ENCODE data around the gene TP63. TPM values are rescaled to one million over a fixed set of nuclear protein-coding genes. Genes with fewer than 3 reads are reported as not detected.

Gene TP63
- polyA plus RNA-seq, 1 donor from 2014 or later, result 0.12 TPM

DNA sequence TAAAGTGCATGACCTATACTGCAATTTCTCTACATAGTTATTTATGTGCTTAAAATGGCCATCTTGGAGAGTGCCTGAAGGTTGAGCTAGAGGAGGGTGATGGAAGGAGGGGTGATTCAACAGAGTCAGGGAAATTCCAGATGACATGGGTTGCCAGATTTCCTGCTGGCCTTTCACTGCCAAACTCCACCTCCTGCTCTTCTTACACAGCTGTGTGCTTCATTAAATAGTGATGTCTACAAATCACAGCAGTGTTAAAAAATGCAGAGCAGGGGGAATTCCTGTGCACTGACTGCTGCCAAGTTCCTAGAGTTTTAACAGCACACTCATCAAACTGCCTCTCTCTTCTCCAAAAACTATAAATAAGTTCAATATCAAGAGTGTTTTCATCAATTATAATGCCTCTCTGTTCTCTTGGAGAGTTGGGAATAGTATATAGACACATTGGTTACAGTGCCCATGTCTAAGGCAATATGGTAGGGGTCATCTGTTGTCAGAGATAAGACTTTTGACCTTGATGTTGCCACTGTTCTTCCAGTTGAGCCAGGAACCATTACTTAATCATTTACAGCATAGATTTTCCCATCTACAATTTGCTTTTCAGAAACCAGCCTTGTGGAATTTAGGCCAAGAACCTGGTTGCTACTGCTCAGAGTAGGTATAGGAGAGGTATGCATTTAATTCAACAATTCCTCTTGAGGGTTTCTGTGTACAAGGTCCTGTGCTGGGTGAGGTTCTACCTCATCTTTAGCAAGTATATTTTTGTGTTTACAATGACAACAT is 79.6 kb downstream of the TP63 start:
- Histone ChIP-seq H3K79me2 (replicated peaks; ENCODE audit: insufficient read depth, low read length) (no peaks in the 10 kb centered on the region), H3K36me3 (ENCODE audit: insufficient read depth, low read length) (no peaks in the 10 kb centered on the region), H3K9me2 (ENCODE audit: insufficient read depth, low read length) (no peaks in the 10 kb centered on the region), H3F3A (ENCODE audit: insufficient read depth, low read length, poor library complexity, severe bottlenecking) (no peaks in the 10 kb centered on the region), H3K4me3 (ENCODE audit: low read length) (no peak overlapping the region), H4K20me1 (ENCODE audit: insufficient read depth) (no peaks in the 10 kb centered on the region), H3K9ac (ENCODE audit: low read length) (no peak overlapping the region), H3K9me3 (ENCODE audit: low read length) (no peaks in the 10 kb centered on the region), H3K27me3 (ENCODE audit: insufficient read depth, low read depth, low read length) (no peaks in the 10 kb centered on the region), H2AFZ (ENCODE audit: low read depth, low read length) (no peak overlapping the region), H3K27ac (ENCODE audit: low read length) (no peak overlapping the region), H3K4me2 (ENCODE audit: low read length) (no peak overlapping the region)
- no peak for TF ChIP-seq RAD21 (conservative IDR thresholded peaks at IDR 0.05)
- TF ChIP-seq TAF1 (IDR thresholded peaks at IDR 0.05; ENCODE audit: low read depth), result no peak
- no peak for TF ChIP-seq SMC3 (conservative IDR thresholded peaks at IDR 0.05; ENCODE audit: poor library complexity)
- no peak for TF ChIP-seq EP300 (conservative IDR thresholded peaks at IDR 0.05; ENCODE audit: poor library complexity, severe bottlenecking)
- TF ChIP-seq, protein P1, sequence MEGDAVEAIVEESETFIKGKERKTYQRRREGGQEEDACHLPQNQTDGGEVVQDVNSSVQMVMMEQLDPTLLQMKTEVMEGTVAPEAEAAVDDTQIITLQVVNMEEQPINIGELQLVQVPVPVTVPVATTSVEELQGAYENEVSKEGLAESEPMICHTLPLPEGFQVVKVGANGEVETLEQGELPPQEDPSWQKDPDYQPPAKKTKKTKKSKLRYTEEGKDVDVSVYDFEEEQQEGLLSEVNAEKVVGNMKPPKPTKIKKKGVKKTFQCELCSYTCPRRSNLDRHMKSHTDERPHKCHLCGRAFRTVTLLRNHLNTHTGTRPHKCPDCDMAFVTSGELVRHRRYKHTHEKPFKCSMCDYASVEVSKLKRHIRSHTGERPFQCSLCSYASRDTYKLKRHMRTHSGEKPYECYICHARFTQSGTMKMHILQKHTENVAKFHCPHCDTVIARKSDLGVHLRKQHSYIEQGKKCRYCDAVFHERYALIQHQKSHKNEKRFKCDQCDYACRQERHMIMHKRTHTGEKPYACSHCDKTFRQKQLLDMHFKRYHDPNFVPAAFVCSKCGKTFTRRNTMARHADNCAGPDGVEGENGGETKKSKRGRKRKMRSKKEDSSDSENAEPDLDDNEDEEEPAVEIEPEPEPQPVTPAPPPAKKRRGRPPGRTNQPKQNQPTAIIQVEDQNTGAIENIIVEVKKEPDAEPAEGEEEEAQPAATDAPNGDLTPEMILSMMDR (IDR thresholded peaks at IDR 0.05; ENCODE audit: poor library complexity, severe bottlenecking), result no peak
- no peak for TF ChIP-seq POLR2AphosphoS5 (IDR thresholded peaks at IDR 0.05)
- no peak for TF ChIP-seq EZH2 (IDR thresholded peaks at IDR 0.05; ENCODE audit: borderline replicate concordance, insufficient read depth, low read length, poor library complexity, severe bottlenecking)
- no peak for TF ChIP-seq MXI1 (conservative IDR thresholded peaks at IDR 0.05; ENCODE audit: poor library complexity, severe bottlenecking)
- TF ChIP-seq, protein P2, sequence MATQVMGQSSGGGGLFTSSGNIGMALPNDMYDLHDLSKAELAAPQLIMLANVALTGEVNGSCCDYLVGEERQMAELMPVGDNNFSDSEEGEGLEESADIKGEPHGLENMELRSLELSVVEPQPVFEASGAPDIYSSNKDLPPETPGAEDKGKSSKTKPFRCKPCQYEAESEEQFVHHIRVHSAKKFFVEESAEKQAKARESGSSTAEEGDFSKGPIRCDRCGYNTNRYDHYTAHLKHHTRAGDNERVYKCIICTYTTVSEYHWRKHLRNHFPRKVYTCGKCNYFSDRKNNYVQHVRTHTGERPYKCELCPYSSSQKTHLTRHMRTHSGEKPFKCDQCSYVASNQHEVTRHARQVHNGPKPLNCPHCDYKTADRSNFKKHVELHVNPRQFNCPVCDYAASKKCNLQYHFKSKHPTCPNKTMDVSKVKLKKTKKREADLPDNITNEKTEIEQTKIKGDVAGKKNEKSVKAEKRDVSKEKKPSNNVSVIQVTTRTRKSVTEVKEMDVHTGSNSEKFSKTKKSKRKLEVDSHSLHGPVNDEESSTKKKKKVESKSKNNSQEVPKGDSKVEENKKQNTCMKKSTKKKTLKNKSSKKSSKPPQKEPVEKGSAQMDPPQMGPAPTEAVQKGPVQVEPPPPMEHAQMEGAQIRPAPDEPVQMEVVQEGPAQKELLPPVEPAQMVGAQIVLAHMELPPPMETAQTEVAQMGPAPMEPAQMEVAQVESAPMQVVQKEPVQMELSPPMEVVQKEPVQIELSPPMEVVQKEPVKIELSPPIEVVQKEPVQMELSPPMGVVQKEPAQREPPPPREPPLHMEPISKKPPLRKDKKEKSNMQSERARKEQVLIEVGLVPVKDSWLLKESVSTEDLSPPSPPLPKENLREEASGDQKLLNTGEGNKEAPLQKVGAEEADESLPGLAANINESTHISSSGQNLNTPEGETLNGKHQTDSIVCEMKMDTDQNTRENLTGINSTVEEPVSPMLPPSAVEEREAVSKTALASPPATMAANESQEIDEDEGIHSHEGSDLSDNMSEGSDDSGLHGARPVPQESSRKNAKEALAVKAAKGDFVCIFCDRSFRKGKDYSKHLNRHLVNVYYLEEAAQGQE (IDR thresholded peaks at IDR 0.05; ENCODE audit: borderline replicate concordance), result no peak

DNA sequence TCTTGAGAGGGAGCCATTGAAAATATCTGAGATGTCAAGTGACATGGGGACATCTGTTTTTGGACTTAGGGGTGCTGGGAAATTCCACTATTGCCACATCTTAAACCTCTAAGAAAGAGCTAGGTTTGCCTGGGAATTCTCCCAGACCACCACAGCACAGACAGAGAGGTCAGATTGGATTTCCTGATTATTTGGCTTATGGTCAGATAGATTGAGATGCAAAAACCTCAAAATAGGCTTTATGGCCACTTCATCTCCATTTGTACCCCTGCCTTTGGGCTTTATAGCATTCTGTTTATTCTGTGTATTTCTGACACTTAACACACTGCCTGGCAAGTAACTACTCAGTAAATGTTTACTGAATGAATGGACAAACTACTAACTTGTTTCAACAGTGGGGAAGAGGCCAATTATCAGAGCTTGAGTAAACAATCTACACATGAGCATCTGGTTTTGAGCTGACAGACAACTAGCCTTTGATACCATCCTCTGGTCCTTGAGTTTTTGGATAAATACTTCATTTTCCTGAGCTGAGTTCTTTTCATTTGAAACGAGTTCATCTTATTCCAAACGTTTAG is 81.8 kb downstream of the TP63 start:
- Histone ChIP-seq H3K9me2 (ENCODE audit: insufficient read depth, low read length) (no peaks in the 10 kb centered on the region), H3K79me2 (replicated peaks; ENCODE audit: insufficient read depth, low read length) (no peaks in the 10 kb centered on the region), H2AFZ (ENCODE audit: low read depth, low read length) (no peak overlapping the region), H3F3A (ENCODE audit: insufficient read depth, low read length, poor library complexity, severe bottlenecking) (no peaks in the 10 kb centered on the region), H3K4me3 (ENCODE audit: low read length) (no peak overlapping the region), H3K27me3 (ENCODE audit: insufficient read depth, low read depth, low read length) (no peaks in the 10 kb centered on the region), H3K4me2 (ENCODE audit: low read length) (no peak overlapping the region), H3K9ac (ENCODE audit: low read length) (no peak overlapping the region), H4K20me1 (ENCODE audit: insufficient read depth) (no peaks in the 10 kb centered on the region), H3K36me3 (ENCODE audit: insufficient read depth, low read length) (no peaks in the 10 kb centered on the region), H3K27ac (ENCODE audit: low read length) (no peak overlapping the region), H3K9me3 (ENCODE audit: low read length) (no peaks in the 10 kb centered on the region)
- TF ChIP-seq EZH2 (IDR thresholded peaks at IDR 0.05; ENCODE audit: borderline replicate concordance, insufficient read depth, low read length, poor library complexity, severe bottlenecking) (no peak), RAD21 (conservative IDR thresholded peaks at IDR 0.05) (no peak), POLR2AphosphoS5 (IDR thresholded peaks at IDR 0.05) (no peak), SMC3 (conservative IDR thresholded peaks at IDR 0.05; ENCODE audit: poor library complexity) (no peak), MXI1 (conservative IDR thresholded peaks at IDR 0.05; ENCODE audit: poor library complexity, severe bottlenecking) (no peak), EP300 (conservative IDR thresholded peaks at IDR 0.05; ENCODE audit: poor library complexity, severe bottlenecking) (no peak)
- TF ChIP-seq, protein P1 (IDR thresholded peaks at IDR 0.05; ENCODE audit: poor library complexity, severe bottlenecking), result no peak
- TF ChIP-seq, protein P2 (IDR thresholded peaks at IDR 0.05; ENCODE audit: borderline replicate concordance), result no peak
